Smooth muscle cell (in vitro differentiated cells): ENCODE data around the gene HSD17B11. TPM values are rescaled to one million over a fixed set of nuclear protein-coding genes. Genes with fewer than 3 reads are reported as not detected.

Experiments used
- DNase-seq: peaks from one replicate; lab custom pipeline; 2025; ENCODE audit not compliant: unreplicated experiment; lab: John Stamatoyannopoulos, UW
- H2AFZ ChIP-seq: fragments of 200-600 bp; sonication (generic); 2 replicates; pipeline ENCODE4 v1.6.0; 2016; ENCODE audit warnings: antibody characterized with exemption, low read depth, mild to moderate bottlenecking
- H3F3A ChIP-seq: fragments of 200-600 bp; sonication (generic); 2 replicates; pipeline ENCODE4 v1.6.0; 2017; ENCODE audit warnings: antibody characterized with exemption, low read depth
- H3K27ac ChIP-seq: fragments of 200-600 bp; sonication (generic); 2 replicates; pipeline ENCODE4 v1.5.1; 2016; ENCODE audit warnings: low read depth, mild to moderate bottlenecking
- H3K27me3 ChIP-seq: fragments of 200-600 bp; sonication (generic); 2 replicates; pipeline ENCODE4 v1.6.1; 2016; ENCODE audit warnings: low read depth, mild to moderate bottlenecking
- H3K36me3 ChIP-seq: fragments of 200-600 bp; sonication (generic); 2 replicates; pipeline ENCODE4 v1.5.1; 2016; ENCODE audit warnings: low read depth
- H3K4me1 ChIP-seq: fragments of 200-600 bp; sonication (generic); 2 replicates; pipeline ENCODE4 v1.5.1; 2016; ENCODE audit warnings: low read depth
- H3K4me2 ChIP-seq: fragments of 200-600 bp; sonication (generic); 2 replicates; pipeline ENCODE4 v1.6.0; 2016; ENCODE audit warnings: mild to moderate bottlenecking
- H3K4me3 ChIP-seq: fragments of 200-600 bp; sonication (generic); 2 replicates; pipeline ENCODE4 v1.5.1; 2016; ENCODE audit warnings: mild to moderate bottlenecking
- H3K79me2 ChIP-seq: fragments of 200-600 bp; sonication (generic); 2 replicates; pipeline ENCODE4 v1.6.0; 2016; ENCODE audit warnings: low read depth, mild to moderate bottlenecking
- H3K9ac ChIP-seq: fragments of 200-600 bp; sonication (generic); 2 replicates; pipeline ENCODE4 v1.6.0; 2016; ENCODE audit warnings: low read depth
- H3K9me3 ChIP-seq: fragments of 200-600 bp; sonication (generic); replicated peaks from 2 replicates; pipeline ENCODE4 v1.5.1; 2016; ENCODE audit warnings: low read depth
- H4K20me1 ChIP-seq: fragments of 200-600 bp; sonication (generic); 2 replicates; pipeline ENCODE4 v1.6.0; 2016; ENCODE audit warnings: low read depth
- CTCF ChIP-seq: fragments of 200-600 bp; sonication (generic); IDR thresholded peaks from 2 replicates; pipeline ENCODE4 v1.5.1; 2017; ENCODE audit warnings: borderline replicate concordance, mild to moderate bottlenecking, antibody characterized with exemption; ENCODE audit not compliant: insufficient read depth, poor library complexity, severe bottlenecking
- WGBS: methylation state at CpG from one replicate; pipeline ENCODE4 v1.1.7; 2016; ENCODE audit warnings: low lambda C conversion rate; 5-methylcytosine and 5-hydroxymethylcytosine counted together
- polyA plus RNA-seq: library from polyadenylated mRNA; unstranded; fragments of >200 nt; fragmentation: Nextera tagmentation; extraction: Ambion mirVana; gene quantifications from 2 replicates; pipeline ENCODE4 v1.2.1, GENCODE V29; 2016
- total RNA-seq: library from RNA; depleted of rRNA; stranded (reverse); fragments of >200 nt; gene quantifications from 2 replicates; pipeline ENCODE4 v1.2.3, GENCODE V29; 2014

HSD17B11 gene
- 26.0 and 52.2 TPM in 2 replicates for total RNA-seq
- polyA plus RNA-seq, result 10.7 and 12.8 TPM in 2 replicates

GRCh38 chr4:87390891-87391575, at the start of gene HSD17B11:
TSS of gene HSD17B11 (minus strand) at chr4:87391188. CDS start at chr4:87391070, 118 bp downstream.
- H3F3A ChIP-seq, result no peaks in the 10 kb centered on the region
- WGBS, result under 1% methylated on average over 32 of the region's 32 CpGs

GRCh38 chr4:87433342-87433741, 42.4 kb upstream of the HSD17B11 start:
- no peak overlapping the region for H3K4me2 ChIP-seq
- no peaks in the 10 kb centered on the region for H3K36me3 ChIP-seq
- WGBS, result 96% methylated on average over 2 of the region's 2 CpGs
- H3K79me2 ChIP-seq, result peaks cover 48% of the 10 kb centered on the region
- no peak for DNase-seq
- no peak overlapping the region for H3K4me3 ChIP-seq
- H3K4me1 ChIP-seq, result no peaks in the 10 kb centered on the region
- H3F3A ChIP-seq, result no peaks in the 10 kb centered on the region
- no peak overlapping the region for H3K9ac ChIP-seq
- no peak overlapping the region for H3K27ac ChIP-seq
- TF ChIP-seq CTCF, result no peak
- H2AFZ ChIP-seq, result no peak overlapping the region
- H4K20me1 ChIP-seq, result peaks cover 29% of the 10 kb centered on the region
- no peaks in the 10 kb centered on the region for H3K27me3 ChIP-seq
- no peaks in the 10 kb centered on the region for H3K9me3 ChIP-seq

More at GRCh38 chr4:87390891-87391575, at the start of gene HSD17B11:
- Histone ChIP-seq H3K9ac (peak within 1 kb of the TSS; percentile 74), H4K20me1 (no peaks in the 10 kb centered on the region), H3K4me3 (peak within 1 kb of the TSS; percentile 70), H3K9me3 (no peaks in the 10 kb centered on the region), H3K27ac (peak within 1 kb of the TSS; percentile 57), H3K27me3 (no peaks in the 10 kb centered on the region), H2AFZ (peak within 1 kb of the TSS; percentile 90), H3K4me2 (peak within 1 kb of the TSS; percentile 83), H3K36me3 (no peaks in the 10 kb centered on the region), H3K79me2 (peaks cover 34% of the 10 kb centered on the region), H3K4me1 (no peaks in the 10 kb centered on the region)
- TF ChIP-seq CTCF, result no peak
- DNase-seq, result peak; percentile 31

GRCh38 chr4:87430038-87430437, 39.0 kb upstream of the HSD17B11 start:
- H3K4me1 ChIP-seq, result no peaks in the 10 kb centered on the region
- no peak overlapping the region for H3K9ac ChIP-seq
- H3K4me2 ChIP-seq, result no peak overlapping the region
- WGBS, result 98% methylated on average over 2 of the region's 2 CpGs
- H2AFZ ChIP-seq, result no peak overlapping the region
- H3K9me3 ChIP-seq, result no peaks in the 10 kb centered on the region
- H4K20me1 ChIP-seq, result peaks cover 35% of the 10 kb centered on the region
- TF ChIP-seq CTCF, result no peak
- H3K79me2 ChIP-seq, result peaks cover 68% of the 10 kb centered on the region
- no peak overlapping the region for H3K4me3 ChIP-seq
- DNase-seq, result no peak
- H3K36me3 ChIP-seq, result no peaks in the 10 kb centered on the region
- H3F3A ChIP-seq, result no peaks in the 10 kb centered on the region
- no peak overlapping the region for H3K27ac ChIP-seq
- H3K27me3 ChIP-seq, result no peaks in the 10 kb centered on the region

GRCh38 chr4:87428979-87429378, 38.0 kb upstream of the HSD17B11 start:
- H3K9me3 ChIP-seq, result no peaks in the 10 kb centered on the region
- H3K4me1 ChIP-seq, result no peaks in the 10 kb centered on the region
- no peak for DNase-seq
- peaks cover 35% of the 10 kb centered on the region for H4K20me1 ChIP-seq
- H3K4me3 ChIP-seq, result no peak overlapping the region
- H3K79me2 ChIP-seq, result peaks cover 74% of the 10 kb centered on the region
- TF ChIP-seq CTCF, result no peak
- no peak overlapping the region for H3K27ac ChIP-seq
- no peak overlapping the region for H3K9ac ChIP-seq
- H2AFZ ChIP-seq, result no peak overlapping the region
- WGBS, result 93% methylated on average over 6 of the region's 6 CpGs
- no peak overlapping the region for H3K4me2 ChIP-seq
- H3K36me3 ChIP-seq, result no peaks in the 10 kb centered on the region
- no peaks in the 10 kb centered on the region for H3K27me3 ChIP-seq
- H3F3A ChIP-seq, result no peaks in the 10 kb centered on the region
